HG03558 (cell line): Measurements from ENCODE around the gene AKAP13.
"Not testable (repeated sequence)": the region's sequence is repeated elsewhere in the genome, so short reads cannot be mapped to it uniquely, and the experiment has no call there.

Experiments used
- ATAC-seq: cut with Tn5 transposase; IDR thresholded peaks from one replicate; pipeline ENCODE4 v1.9.1; 2021; ENCODE audit warnings: moderate number of reproducible peaks; ENCODE audit not compliant: unreplicated experiment; ENCODE audit errors: extremely low read depth

AKAP13 gene

GRCh38 chr15:85473455-85473854 is 93.1 kb downstream of the AKAP13 start:
- no peak for ATAC-seq

- no peak for ATAC-seq
Observed at GRCh38 chr15:85474700-85475316, 94.4 kb downstream of the AKAP13 start.

GRCh38 chr15:85475317-85475701 is 94.9 kb downstream of the AKAP13 start:
- no peak for ATAC-seq

- ATAC-seq: no peak
Observed at GRCh38 chr15:85475711-85476110, 95.3 kb downstream of the AKAP13 start.

GRCh38 chr15:85477061-85477460 is 96.7 kb downstream of the AKAP13 start:
- no peak for ATAC-seq

- ATAC-seq: no peak
Observed at GRCh38 chr15:85477730-85478129, 97.3 kb downstream of the AKAP13 start.

GRCh38 chr15:85479071-85479647 is 98.8 kb downstream of the AKAP13 start:
- no peak for ATAC-seq

GRCh38 chr15:85480923-85481322 is 100.5 kb downstream of the AKAP13 start:
- no peak for ATAC-seq

GRCh38 chr15:85481543-85481942 is 101.1 kb downstream of the AKAP13 start:
- ATAC-seq: not testable (repeated sequence)

- no peak for ATAC-seq
Observed at GRCh38 chr15:85482894-85483293, 102.5 kb downstream of the AKAP13 start.

GRCh38 chr15:85483955-85484354 is 103.6 kb downstream of the AKAP13 start:
- not testable (repeated sequence) for ATAC-seq

GRCh38 chr15:85484923-85485322 is 104.5 kb downstream of the AKAP13 start:
- ATAC-seq: not testable (repeated sequence)

- peak; percentile 34 for ATAC-seq
Observed at GRCh38 chr15:85485956-85486567, 105.7 kb downstream of the AKAP13 start.

- ATAC-seq: not testable (repeated sequence)
Observed at GRCh38 chr15:85487796-85488195, 107.4 kb downstream of the AKAP13 start.

- ATAC-seq: no peak
Observed at GRCh38 chr15:85488997-85489396, 108.6 kb downstream of the AKAP13 start.

- ATAC-seq: no peak
Observed at GRCh38 chr15:85489773-85490493, 109.5 kb downstream of the AKAP13 start.

GRCh38 chr15:85490856-85491255 is 110.5 kb downstream of the AKAP13 start:
- no peak for ATAC-seq

- no peak for ATAC-seq
Observed at GRCh38 chr15:85491691-85492090, 111.3 kb downstream of the AKAP13 start.

- ATAC-seq: no peak
Observed at GRCh38 chr15:85492406-85492805, 112.0 kb downstream of the AKAP13 start.

GRCh38 chr15:85493260-85493659 is 112.9 kb downstream of the AKAP13 start:
- ATAC-seq: no peak
